ENCODE results near the gene CHAC1.

GRCh38 chr15:40926659-40927494 lies 26.4 kb upstream of the CHAC1 start:
- TF ChIP-seq CTCF (IDR thresholded peaks at IDR 0.05), result no peak
- no peak for TF ChIP-seq POLR2A (IDR thresholded peaks at IDR 0.05)

Data from right lobe of liver (tissue), 4 donors.